ENCODE results near the gene HM13.
"Not testable (repeated sequence)": the region's sequence is repeated elsewhere in the genome, so short reads cannot be mapped to it uniquely, and the experiment has no call there.

The HM13 gene

DNA sequence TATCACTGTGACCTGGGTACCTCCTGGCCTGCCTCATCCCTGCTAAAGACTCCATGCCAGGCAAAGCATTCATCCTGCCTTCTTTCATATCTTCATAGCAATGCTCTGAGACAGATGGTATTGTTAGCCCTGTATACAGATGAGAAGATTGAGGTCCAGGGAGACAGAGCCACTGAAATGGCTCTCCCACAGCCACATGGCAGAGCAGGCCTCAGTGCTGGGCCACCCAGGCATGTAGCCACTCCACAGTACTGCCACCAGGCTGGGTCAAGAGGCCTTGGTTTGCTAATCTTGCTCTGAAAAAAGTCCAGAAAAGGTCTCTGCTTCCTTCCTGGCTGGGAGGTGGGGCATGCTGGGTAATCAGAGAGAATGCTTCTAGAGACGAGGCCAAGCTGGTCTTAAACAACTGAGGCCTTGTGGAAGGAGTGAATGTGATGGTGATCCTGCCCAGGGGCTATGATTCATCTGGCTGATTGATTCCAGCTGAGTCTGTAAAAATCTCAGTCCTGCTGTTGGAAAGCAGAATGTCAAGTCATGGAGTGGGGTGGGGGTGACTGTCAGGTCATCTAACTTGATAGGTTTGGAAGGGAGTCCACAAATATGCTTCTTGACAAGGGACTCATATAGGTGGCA, 29.8 kb downstream of the HM13 start:
- DNase-seq, result no peak

DNA sequence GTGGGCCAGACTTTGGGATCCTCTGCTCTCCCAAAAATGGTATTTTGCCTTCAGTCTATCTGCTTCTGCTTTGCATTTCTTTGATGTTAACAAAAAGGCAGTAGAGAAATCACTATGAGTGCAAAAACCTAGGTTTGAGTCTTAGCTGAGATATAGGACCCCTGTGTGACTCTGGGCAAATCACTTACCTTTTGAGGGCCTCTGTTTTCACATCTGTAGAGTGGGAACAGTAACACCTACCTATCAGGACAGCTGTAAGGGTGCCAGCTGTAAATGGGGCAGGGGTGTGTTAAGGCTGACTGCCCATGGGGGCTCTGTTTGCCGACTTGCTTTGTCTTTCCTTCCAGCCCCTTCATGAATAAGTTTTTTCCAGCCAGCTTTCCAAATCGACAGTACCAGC, 30.4 kb downstream of the HM13 start:
- DNase-seq, result no peak

DNA sequence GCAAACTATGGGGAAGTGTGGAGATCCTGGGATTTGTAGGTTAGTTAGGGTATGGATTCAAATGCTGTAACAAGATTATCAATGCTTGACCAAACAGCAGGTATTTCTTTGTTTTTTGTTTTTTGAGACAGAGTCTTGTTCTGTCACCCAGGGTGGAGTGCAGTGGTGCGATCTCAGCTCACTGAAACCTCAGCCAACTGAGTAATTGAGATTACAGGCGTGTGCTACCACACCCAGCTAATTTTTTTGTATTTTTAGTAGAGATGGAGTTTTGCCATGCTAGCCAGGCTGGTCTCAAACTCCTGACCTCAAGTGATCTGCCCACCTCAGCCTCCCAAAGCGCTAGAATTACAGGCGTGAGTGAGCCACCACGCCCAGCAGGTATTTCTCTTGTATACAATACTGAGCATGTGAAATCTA, 31.4 kb downstream of the HM13 start:
- DNase-seq, result not testable (repeated sequence)

DNA sequence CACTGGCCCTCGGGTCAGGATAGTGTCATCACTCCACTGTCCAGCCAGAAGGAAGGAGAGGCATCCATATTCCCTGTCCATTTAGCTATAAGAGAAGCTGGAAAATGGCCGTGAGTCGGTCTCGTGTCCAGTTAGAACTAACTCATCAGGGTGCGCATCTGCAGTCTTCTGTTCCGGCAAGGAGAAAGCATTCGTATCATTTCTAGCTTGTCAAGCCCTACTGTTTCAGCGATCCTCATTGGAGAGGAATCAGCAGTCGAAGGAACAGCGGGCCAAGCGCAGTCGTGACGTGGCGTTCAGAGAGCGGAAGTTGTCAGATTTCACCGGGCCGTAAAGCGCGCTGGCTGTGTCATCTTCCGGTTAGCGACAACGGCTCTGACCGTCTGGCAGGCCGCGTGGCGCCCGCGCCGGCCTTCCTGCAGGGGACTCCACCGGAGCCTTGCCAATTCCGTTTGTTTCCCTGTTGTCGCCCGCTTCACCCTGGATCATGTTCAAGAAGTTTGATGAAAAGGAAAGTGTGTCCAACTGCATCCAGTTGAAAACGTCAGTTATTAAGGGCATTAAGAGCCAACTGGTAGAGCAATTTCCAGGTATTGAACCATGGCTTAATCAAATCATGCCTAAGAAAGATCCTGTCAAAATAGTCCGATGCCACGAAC, 32.9 kb downstream of the HM13 start:
- peak; percentile 67 for DNase-seq

DNA sequence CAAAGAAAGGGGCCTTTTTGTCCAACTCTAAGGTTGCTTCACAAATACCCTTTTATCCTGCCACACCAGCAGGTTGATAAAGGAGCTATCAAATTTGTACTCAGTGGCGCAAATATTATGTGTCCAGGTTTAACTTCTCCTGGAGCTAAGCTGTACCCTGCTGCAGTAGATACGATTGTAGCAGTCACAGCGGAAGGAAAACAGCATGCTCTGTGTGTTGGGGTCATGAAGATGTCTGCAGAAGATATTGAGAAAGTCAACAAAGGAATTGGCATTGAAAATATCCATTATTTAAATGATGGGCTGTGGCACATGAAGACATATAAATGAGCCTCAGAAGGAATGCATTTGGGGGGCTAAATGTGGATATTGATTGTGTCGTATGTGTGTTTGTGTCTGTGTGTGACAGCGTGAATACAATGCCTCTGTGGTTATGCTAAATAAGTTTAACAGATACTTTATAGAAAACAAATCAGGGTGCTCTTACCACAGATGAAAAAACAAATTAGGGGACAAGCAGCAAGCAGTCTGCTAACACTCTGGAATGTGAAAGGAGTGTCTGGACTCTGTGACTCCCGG, 33.6 kb downstream of the HM13 start:
- no peak for DNase-seq

DNA sequence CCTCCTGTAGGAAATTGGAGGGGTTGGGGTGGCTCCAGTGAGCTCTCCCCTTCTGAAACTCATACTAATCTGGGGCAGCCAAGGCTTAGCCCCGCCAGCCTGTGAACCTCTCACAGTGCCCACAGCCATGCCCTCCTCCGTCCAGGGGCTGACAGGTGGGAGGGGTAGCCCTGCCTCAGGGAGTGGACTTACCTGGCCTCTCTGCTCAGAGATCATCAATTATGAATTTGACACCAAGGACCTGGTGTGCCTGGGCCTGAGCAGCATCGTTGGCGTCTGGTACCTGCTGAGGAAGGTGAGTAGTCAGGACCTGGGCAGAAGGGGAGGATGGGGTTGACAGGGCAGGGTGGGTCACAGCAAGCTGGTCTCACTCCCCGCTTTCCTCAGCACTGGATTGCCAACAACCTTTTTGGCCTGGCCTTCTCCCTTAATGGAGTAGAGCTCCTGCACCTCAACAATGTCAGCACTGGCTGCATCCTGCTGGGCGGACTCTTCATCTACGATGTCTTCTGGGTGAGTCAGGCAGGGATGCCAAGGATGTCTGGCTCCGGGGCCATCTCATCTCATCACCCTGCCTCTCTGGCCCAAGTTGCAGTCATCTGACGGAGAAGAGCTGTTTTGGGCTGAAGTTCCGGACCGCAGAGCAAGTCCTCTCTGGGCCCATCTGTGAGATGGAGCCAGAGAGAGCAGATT, 34.7 kb downstream of the HM13 start:
- no peak for DNase-seq

DNA sequence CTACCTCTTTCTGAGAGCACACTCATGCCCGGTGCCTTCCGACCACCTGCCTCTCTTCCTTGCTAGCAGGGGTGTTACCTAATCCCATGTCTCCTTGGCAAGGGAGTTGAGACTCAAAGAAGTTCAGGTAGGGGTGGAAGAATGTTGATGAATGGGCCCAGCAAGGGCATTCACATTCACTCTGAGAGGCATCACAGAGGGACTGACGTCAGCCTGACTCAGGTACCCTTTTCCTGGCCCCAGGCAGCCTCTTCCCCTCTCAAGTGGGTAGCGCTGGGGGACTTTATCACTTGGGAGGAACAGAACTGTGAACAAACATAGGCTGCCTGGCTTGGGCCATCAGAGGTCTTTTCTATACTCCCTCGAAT, 35.3 kb downstream of the HM13 start:
- no peak for DNase-seq

DNA sequence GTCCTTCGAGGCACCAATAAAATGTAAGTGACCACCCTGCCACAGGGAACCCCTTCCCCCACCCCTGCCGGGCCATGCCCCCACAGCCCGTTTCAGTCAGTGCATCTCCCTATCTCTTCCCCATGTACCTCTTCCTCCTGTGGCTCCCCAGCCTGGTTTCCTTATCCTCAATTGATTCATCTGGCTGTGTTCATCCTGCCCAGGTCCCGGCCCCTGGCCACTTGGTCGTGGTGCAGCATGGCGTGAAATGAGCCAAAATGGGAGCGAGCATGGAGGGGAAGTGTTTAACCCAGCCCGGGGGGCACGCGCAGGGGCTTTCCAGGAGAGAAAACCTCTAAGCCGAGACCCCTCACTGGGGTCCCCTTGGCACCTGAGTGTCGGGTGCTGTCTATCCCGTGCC, 35.9 kb downstream of the HM13 start:
- DNase-seq, result no peak

DNA sequence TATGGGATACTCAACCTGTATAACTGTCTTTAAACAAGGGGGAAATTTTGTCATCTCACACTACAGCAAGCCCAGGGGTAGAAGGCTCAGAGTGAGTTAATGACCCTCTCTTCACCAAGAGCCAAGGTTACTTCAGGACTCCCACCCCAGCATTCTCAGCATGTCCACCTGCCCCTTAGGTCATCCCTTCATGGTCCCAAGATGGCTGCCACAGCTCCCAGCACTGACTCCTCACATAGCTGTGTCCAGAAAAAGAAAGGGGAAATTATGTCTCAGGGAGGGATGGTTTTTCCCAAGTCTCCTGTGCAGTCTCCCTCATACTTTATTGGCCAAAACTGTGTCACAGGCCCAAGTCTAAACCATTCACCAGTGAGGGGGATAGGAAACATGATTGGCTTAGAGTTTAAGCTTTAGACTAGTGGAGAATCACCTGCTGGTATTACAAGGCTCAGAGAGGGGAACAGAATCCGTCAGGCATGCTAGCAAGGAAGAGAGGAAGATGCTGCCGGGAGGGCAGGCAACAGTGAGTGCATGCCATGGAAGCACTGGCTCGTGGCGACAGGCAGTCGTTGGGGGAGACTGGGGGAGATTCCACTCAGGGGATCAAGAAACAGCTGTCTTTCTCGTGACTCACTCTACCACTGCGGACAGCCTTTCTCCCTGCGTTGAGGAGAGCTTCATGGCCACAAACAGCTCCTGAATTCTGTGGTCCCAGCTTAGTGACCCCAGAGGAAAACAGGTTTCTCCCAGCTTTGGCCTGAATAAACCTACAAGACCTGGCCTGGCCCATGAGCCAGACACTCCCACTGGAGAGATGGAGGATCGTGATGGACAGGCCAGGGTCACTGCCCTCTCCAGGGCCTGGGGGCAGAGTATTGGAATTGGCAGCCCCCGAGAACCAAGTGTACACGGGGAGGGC, 37.2 kb downstream of the HM13 start:
- DNase-seq, result no peak

DNA sequence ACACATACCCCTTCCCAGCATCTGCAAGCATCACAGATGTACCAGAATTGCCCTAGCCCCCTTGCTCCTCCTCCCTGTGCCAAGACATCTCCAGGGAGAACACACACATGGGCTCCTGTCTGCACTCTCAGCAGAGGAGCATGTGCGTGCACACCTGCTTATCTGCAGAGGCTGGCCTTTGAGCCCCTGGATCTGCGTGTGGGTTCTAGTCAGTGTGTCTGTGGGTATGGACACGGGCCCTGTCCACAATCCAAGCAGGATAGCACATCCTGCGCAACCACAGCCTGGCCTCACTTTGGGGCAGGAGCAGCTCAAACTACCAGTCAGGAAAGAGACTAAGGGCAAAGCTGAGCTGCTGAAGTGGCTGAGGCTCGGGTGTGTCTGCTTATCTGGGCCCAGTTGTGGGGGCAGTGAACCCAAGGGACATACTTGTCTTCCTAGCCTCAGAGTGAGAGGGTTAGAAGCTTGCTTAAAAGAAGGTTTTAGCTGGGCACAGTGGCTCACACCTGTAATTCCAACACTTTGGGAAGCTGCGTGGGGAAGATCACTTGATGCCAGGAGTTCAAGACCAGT, 41.0 kb downstream of the HM13 start:
- no peak for DNase-seq

DNA sequence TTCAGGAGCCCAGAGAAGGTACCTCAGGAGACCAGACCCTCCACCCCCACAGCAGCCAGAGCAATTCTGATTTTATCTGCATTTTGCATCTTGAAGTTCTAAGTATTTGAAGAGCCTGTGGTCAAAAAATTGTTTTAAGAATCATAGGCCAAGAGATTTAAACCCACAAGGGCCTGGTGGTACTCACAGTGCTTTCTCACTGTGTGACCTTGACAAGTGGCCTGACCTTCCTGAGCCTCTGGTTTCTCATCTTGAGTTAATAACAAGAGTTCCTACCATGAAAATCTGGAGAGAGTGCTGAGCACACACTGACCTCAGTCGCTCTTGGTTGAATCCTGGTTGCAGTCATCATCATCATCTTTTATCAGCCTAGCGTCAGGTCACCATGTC, 45.5 kb downstream of the HM13 start:
- DNase-seq, result no peak

DNA sequence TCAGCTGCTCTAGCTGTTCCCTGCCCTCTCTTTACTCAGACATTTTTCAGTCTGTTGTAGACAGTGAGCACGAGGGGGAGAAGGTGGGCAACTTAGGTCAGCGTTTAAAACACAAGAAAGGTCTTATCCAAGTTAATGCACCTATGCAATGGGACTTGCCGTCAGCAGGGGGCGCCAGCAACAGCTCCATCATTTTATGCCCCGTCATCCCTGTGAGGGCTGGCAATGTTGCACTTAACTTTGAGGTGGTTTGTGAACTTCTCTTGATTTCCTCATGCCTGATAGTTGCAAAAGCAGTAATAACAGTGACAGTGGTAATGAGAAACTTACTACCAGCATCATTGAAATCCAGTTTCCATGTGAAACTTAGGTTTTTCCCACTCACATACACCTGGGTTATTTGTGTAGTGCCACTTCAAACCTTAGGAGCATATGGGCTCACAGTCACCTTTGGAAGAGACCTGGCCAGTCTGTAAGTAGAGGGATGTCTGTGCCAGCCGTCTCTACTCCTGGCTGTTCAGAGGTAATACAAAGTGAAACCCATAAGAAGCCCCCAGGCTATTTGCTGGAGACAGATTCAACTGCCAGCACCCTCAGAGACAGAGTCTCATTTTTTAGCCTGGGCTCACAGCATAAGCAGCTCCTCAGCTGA, 46.0 kb downstream of the HM13 start:
- peak; percentile 32 for DNase-seq

DNA sequence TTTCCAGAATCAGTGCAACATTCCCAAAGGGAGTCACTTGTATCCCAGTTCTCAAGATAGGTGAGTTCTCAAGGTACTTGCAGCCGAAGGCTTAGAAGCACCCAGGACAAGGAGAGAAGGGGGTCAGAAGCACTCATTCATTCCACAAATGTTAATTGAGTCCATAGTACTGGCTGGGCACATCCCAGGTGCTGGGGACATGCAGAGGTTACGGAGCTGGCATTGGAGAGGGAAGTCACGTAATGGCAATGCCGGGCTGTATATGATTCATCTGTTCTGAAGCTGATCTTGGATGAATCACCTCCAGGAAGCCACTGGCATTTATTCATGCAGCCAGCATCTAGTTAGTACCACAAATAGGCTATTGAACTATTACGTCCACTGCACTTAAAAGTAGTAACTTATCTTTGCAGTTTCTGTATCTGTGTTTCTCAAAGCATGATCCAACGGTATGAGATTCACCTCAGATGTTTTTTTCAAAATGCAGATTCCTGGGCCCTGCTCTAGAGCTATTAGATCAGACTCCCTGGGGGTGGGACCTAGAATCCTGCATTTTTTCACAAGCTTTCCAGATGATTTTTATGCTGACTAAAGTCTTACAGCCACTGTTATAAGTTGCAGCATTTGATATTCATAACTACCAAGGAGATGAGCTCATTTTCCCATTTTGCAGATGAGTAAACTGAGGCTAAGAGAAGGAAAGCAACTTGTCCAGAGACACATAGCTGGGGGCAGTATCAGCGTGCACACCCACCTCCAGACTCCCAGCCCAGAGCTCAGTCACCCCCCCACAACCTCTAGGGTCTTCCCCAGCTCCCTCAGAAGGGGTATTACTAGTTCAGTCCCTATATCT, 46.7 kb downstream of the HM13 start:
- no peak for DNase-seq

DNA sequence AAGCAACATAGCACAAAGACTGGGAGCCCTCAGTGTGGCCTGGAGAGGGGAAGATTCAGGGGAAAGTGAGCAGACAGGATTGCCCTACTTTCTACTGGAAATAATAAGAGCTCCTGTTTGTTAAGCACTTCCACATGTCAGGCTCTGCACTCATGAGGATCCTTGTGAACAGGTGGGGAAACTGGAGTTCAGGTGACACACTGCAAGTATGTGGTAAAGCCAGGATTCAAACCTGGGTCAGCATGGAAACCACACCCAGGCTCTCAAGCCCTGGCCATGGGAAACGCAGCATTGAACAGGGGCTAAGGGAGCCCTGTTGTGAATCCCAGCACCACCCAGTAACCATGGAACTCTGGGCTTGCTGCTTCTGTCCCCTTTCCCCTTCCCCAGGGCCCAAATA, 48.0 kb downstream of the HM13 start:
- no peak for DNase-seq

DNA sequence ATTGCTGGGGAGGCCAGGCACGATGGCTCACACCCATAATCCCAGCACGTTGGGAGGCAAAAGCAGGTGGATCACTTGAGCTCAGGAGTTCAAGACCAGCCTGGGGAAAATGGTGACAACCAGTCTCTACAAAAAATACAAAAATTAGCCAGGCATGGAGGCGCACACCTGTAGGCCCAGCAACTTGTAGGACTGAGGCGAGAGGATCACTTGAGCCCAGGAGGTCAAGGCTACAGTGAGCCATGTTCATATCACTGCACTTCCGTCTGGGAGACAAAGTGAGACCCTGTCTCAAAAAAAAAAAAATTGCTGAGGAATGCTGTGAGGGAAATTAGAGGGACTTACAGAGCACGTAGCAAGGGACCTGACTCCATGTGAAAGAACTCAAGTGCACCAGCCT, 50.0 kb downstream of the HM13 start:
- DNase-seq, result no peak

DNA sequence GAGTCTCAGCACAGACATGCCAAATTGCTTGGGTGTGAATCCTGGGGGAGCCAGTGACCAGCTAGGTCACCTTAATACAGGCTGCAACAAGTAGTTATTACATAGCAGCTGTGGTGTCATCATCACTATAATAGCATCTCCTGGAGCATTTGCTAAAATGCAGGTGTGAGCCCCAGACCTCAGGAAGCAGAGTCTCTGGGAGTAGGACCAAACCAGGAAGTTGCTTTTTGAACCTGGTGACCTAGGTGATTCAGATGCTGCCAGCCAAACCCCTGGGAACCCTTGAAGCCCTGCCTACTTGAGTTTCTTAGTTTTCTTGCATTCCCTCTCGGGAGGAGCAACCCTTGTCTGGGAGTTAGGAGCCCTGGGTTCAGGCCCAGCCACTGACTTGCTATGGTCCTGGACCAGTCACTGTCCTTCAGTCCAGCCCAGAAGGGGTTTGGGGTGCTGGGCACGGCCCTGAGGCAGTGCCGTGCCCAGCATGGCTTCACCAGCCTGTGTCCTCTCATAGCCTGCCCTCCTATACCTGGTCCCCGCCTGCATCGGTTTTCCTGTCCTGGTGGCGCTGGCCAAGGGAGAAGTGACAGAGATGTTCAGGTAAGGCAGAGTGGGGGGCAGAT, 51.6 kb downstream of the HM13 start:
- DNase-seq, result peak; percentile 29

DNA sequence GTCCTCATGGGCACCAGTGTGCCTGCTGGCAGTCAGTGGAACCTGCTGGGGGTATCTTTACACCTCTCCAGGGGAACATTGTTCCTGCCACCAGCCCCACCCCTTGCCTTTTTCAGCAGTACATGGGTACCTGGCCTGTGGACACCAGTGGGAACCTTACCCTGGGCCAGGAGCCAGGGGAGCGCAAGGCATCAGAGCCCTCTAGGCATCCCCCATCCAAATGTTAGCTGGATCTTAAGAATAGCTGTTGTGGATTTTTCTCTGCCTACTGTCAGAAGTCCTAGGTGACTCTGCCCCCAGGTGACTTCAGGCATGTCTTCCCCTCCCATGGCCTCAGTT, 52.0 kb downstream of the HM13 start:
- no peak for DNase-seq

DNA sequence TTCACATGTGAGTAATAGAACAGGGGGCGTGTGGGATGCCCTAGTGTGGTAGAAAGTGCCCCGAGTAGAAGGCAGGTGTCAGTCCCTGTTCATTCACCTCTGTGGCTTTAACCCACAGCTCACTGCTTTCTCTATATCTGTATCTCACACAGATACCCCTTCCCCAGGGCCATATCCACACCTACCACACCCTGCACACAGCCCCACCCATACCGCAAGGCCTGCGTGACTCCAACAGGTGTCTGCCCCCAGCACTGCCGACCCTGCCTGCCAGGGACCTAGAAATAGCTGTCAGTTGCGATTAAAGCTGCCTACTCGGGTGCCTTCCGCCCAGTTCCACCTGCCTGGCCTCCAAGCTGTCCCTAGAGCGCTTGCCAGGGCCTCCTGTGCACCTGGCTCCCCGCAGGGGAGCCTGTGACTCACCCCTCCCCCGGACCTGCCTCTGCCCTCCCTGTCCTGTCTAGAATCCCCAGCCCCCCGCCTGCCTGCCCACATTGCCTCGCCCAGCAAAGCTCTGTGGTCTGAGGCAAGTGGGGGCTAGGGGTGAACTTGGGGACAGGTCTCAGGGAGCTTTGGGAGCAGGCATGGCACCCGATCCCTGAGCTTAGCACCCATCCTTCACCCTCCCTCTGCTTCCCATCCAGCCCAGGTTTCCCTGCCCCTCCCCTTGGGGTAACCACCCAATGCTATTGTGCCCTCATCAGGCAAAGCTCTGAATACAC, 52.6 kb downstream of the HM13 start:
- peak; percentile 96 for DNase-seq

DNA sequence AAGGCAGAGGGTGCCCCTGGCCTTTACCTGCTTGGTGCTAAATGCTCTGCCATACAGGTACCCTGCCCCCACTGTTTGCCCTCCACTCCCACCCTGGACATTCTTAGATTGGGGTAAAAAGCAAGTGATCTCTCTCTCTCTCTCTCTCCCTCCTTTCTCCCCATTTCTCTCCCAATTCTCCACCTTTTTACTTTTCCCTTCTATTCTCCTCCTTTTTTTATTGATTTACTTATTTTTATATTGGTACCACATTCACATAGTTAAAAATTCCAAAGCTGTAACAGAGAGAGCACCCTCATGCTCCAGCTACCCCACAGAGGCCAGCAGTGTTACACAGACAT, 53.1 kb downstream of the HM13 start:
- DNase-seq, result no peak

DNA sequence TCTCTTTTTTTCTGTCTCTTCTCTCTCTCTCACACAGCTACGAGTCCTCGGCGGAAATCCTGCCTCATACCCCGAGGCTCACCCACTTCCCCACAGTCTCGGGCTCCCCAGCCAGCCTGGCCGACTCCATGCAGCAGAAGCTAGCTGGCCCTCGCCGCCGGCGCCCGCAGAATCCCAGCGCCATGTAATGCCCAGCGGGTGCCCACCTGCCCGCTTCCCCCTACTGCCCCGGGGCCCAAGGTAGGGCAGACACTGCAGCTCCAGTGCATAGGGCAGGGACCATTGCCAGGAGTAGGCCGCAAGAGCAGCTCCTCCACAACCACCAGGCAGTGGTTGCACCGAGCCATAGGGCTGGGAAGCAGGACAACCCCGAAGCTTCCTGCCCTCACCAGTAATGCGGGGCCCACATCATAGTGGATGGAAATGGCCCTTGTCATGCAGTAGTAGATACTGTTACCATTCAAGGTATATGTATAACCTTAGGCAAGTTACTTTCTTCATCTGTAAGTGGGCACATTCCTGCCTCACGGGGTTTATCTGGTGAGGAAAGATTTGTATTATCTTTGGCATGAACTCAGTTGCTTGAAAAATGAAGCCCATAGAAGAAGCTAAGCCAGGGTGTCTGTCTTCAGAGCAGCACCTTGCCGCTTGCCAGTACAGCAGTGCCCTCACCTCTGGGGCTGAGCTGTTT, 53.9 kb downstream of the HM13 start:
- DNase-seq, result no peak

Data from NCI-H1105 (cell line).